CD14-positive monocyte (primary cell): Measurements from ENCODE around the gene SCN2A. TPM values are rescaled to one million over a fixed set of nuclear protein-coding genes. Genes with fewer than 3 reads are reported as not detected.

Experiments
- DNase-seq, 3 donors: peaks; one replicate each; pipeline ENCODE4 v3.0.0-alpha.2; 2011 to 2022
- H2AFZ ChIP-seq: 2 replicates; pipeline ENCODE4 v1.6.0; 2012; ENCODE audit warnings: mild to moderate bottlenecking, low read depth, low read length, inconsistent platforms; ENCODE audit not compliant: insufficient read depth, poor library complexity, severe bottlenecking
- H3K27ac ChIP-seq, 2 donors: 1 replicate in 1 of 2; 2 replicates in 1 of 2; pipeline ENCODE4 v1.5.1; 2012 to 2013; ENCODE audit warnings: low read length in 2 of 2, control low read depth in 1 of 2, inconsistent platforms in 1 of 2, low read depth in 1 of 2, mild to moderate bottlenecking in 1 of 2
- H3K27me3 ChIP-seq, 2 donors: one replicate each; pipeline versions ENCODE4 v1.6.0 to v1.6.1; 2011 to 2013; ENCODE audit warnings: low read length in 2 of 2; ENCODE audit not compliant: control insufficient read depth in 2 of 2, insufficient read depth in 2 of 2
- H3K36me3 ChIP-seq, 2 donors: replicated peaks in 1 of 2; 1 replicate in 1 of 2; 2 replicates in 1 of 2; pipeline versions ENCODE4 v1.5.1 to v1.6.1; 2012 to 2013; ENCODE audit warnings: low read length in 2 of 2, control low read depth in 1 of 2, inconsistent platforms in 1 of 2, mild to moderate bottlenecking in 1 of 2; ENCODE audit not compliant: insufficient read depth in 2 of 2, control insufficient read depth in 1 of 2
- H3K4me1 ChIP-seq, 2 donors: 1 replicate in 1 of 2; 2 replicates in 1 of 2; pipeline versions ENCODE4 v1.5.1 to v1.6.1; 2012 to 2013; ENCODE audit warnings: low read length in 2 of 2, control low read depth in 1 of 2, inconsistent platforms in 1 of 2, mild to moderate bottlenecking in 1 of 2, moderate library complexity in 1 of 2; ENCODE audit not compliant: insufficient read depth in 2 of 2, control insufficient read depth in 1 of 2
- H3K4me2 ChIP-seq: replicated peaks from 2 replicates; pipeline ENCODE3; 2012; ENCODE audit warnings: low read length, moderate library complexity, mild to moderate bottlenecking; ENCODE audit not compliant: poor library complexity, severe bottlenecking; ENCODE audit errors: extremely low read depth
- H3K4me3 ChIP-seq, 3 experiments: fragments of 200-600 bp in 1 of 3; sonication (generic) in 1 of 3; replicated peaks in 1 of 3; 1 replicate in 2 of 3; 2 replicates in 1 of 3; pipeline ENCODE4 v1.5.1; 2011 to 2013; ENCODE audit warnings: low read length in 3 of 3, mild to moderate bottlenecking in 3 of 3, control low read depth in 2 of 3, low read depth in 2 of 3, inconsistent platforms in 1 of 3, moderate library complexity in 1 of 3
- H3K79me2 ChIP-seq: 2 replicates; pipeline ENCODE4 v1.6.0; 2012; ENCODE audit warnings: mild to moderate bottlenecking, control low read depth, inconsistent platforms, low read length, moderate library complexity; ENCODE audit not compliant: insufficient read depth
- H3K9ac ChIP-seq: 2 replicates; pipeline ENCODE4 v1.6.0; 2017; ENCODE audit warnings: low read length, mild to moderate bottlenecking; ENCODE audit not compliant: insufficient read depth, poor library complexity, severe bottlenecking
- H3K9me3 ChIP-seq, 2 donors: replicated peaks in 1 of 2; 1 replicate in 1 of 2; 2 replicates in 1 of 2; pipeline versions ENCODE4 v1.5.1 to v1.6.1; 2012 to 2013; ENCODE audit warnings: low read length in 2 of 2, control low read depth in 1 of 2; ENCODE audit not compliant: control insufficient read depth in 1 of 2, insufficient read depth in 1 of 2
- H4K20me1 ChIP-seq: 2 replicates; pipeline ENCODE4 v1.6.0; 2012; ENCODE audit warnings: mild to moderate bottlenecking, low read length, control low read depth, moderate library complexity; ENCODE audit not compliant: insufficient read depth
- H3K27ac Mint-ChIP-seq, 7 donors: one replicate each; pipeline ENCODE4 v1.8.0; 2020; ENCODE audit warnings: mild to moderate bottlenecking in 7 of 7, mixed read lengths in 7 of 7, moderate library complexity in 6 of 7, inconsistent platforms in 2 of 7
- H3K27me3 Mint-ChIP-seq, 3 donors: one replicate each; pipeline ENCODE4 v1.8.0; 2021 to 2022; ENCODE audit warnings: low read depth in 3 of 3, mild to moderate bottlenecking in 3 of 3, mixed read lengths in 3 of 3, moderate library complexity in 3 of 3, inconsistent platforms in 1 of 3
- H3K36me3 Mint-ChIP-seq, 2 donors: one replicate each; pipeline ENCODE4 v1.8.0; 2020; ENCODE audit warnings: mixed read lengths in 2 of 2, inconsistent platforms in 1 of 2, mild to moderate bottlenecking in 1 of 2
- H3K4me1 Mint-ChIP-seq: one replicate; pipeline ENCODE4 v1.8.0; 2020; ENCODE audit warnings: mild to moderate bottlenecking, mixed read lengths
- H3K4me3 Mint-ChIP-seq, 2 donors: one replicate each; pipeline ENCODE4 v1.8.0; 2020; ENCODE audit warnings: mild to moderate bottlenecking in 2 of 2, mixed read lengths in 2 of 2, moderate library complexity in 1 of 2
- H3K9me3 Mint-ChIP-seq, 7 donors: one replicate each; pipeline ENCODE4 v1.8.0; 2020 to 2022; ENCODE audit warnings: mixed read lengths in 7 of 7, mild to moderate bottlenecking in 6 of 7, moderate library complexity in 6 of 7, inconsistent platforms in 2 of 7
- CTCF ChIP-seq: fragments of 200-600 bp; IDR thresholded peaks from one replicate; pipeline ENCODE4 v1.8.0; 2022; ENCODE audit warnings: antibody characterized with exemption, mild to moderate bottlenecking
- WGBS: methylation state at CpG from one replicate; pipeline ENCODE4 v1.1.5; 2013; ENCODE audit warnings: missing lambda C conversion rate; ENCODE audit not compliant: insufficient coverage; 5-methylcytosine and 5-hydroxymethylcytosine counted together
- intact Hi-C, 2 donors: fragments of 100-400 bp; cut with micrococcal nuclease; formaldehyde crosslinking; loops; one replicate each; pipeline versions ENCODE4 v1.15.0 to v1.15.1; 2023
- polyA plus RNA-seq, 3 donors: library from polyadenylated mRNA; depleted of rRNA in 1 of 3; unstranded in 2 of 3; stranded (reverse) in 1 of 3; fragments of 300-500 nt in 2 of 3; fragments of >200 nt in 1 of 3; fragmentation: Illumina TruSeq in 2 of 3; gene quantifications; 1 replicate in 2 of 3; 2 replicates in 1 of 3; pipeline ENCODE4 v1.2.3, GENCODE V29; 2012 to 2021

The SCN2A gene
- polyA plus RNA-seq, 3 donors = not detected

- intact Hi-C loops = no loop called here
- Histone ChIP-seq H3K27me3 (no peaks in the 10 kb centered on the region), H3K4me2 (no peak overlapping the region), H3K36me3 (no peaks in the 10 kb centered on the region), H3K79me2 (no peaks in the 10 kb centered on the region), H3K9ac (no peak overlapping the region), H3K9me3 (no peaks in the 10 kb centered on the region), H3K4me3 (no peak overlapping the region), H2AFZ (no peak overlapping the region), H3K4me1 (no peaks in the 10 kb centered on the region), H3K27ac (no peak overlapping the region), H4K20me1 (no peaks in the 10 kb centered on the region)
- no CpG with 5 or more reads among the region's 2 CpGs for WGBS
- no peak for TF ChIP-seq CTCF
- Mint-ChIP-seq H3K27ac (no peak overlapping the region), H3K27me3 (no peaks in the 10 kb centered on the region), H3K9me3 (peaks cover 0 to 1% (median 0%) of the 10 kb centered on the region in 7 donors), H3K4me1 (no peaks in the 10 kb centered on the region), H3K36me3 (no peaks in the 10 kb centered on the region), H3K4me3 (no peak overlapping the region)
- DNase-seq = no peak
Observed at GRCh38 chr2:165240916-165241315, 1.7 kb downstream of the SCN2A start.

- peaks cover 0 to 1% (median 0%) of the 10 kb centered on the region in 7 donors for H3K9me3 Mint-ChIP-seq
- no peaks in the 10 kb centered on the region for H3K9me3 ChIP-seq
- intact Hi-C loops = no loop called here
Observed at GRCh38 chr2:165245081-165245793, 6.0 kb downstream of the SCN2A start.

More at GRCh38 chr2:165245081-165245793, 6.0 kb downstream of the SCN2A start:
- TF ChIP-seq CTCF = no peak
- Histone ChIP-seq H4K20me1 (no peaks in the 10 kb centered on the region), H3K27ac (no peak overlapping the region), H3K79me2 (no peaks in the 10 kb centered on the region), H3K4me1 (no peaks in the 10 kb centered on the region), H3K9ac (no peak overlapping the region), H3K4me3 (no peak overlapping the region), H3K27me3 (no peaks in the 10 kb centered on the region), H3K36me3 (no peaks in the 10 kb centered on the region), H2AFZ (no peak overlapping the region), H3K4me2 (no peak overlapping the region)
- no peak for DNase-seq
- 20% methylated on average over 1 of the region's 5 CpGs for WGBS
- Mint-ChIP-seq H3K27me3 (no peaks in the 10 kb centered on the region), H3K4me1 (no peaks in the 10 kb centered on the region), H3K36me3 (no peaks in the 10 kb centered on the region), H3K4me3 (no peak overlapping the region), H3K27ac (no peak overlapping the region)
